Stimulated activated memory B cell treated with anti-CD40 and anti-IgM and Interleukin-4, amounts not matched to agents 10 μg/mL and 1 μg/mL and 100 μg/mL, for 72 hours (primary cell): ENCODE data around the gene MAPK14.
"Not testable (repeated sequence)": the region's sequence is repeated elsewhere in the genome, so short reads cannot be mapped to it uniquely, and the experiment has no call there.

Experiments used
- ATAC-seq: fragments of 150-1000 bp; cut with Tn5 transposase; 2 replicates; pipeline ENCODE4 v1.10.0; 2021
- H3K27ac Mint-ChIP-seq: one replicate; pipeline ENCODE4 v1.8.0; 2022; ENCODE audit warnings: mild to moderate bottlenecking, mixed read lengths
- H3K27me3 Mint-ChIP-seq: one replicate; pipeline ENCODE4 v1.8.0; 2022; ENCODE audit warnings: mixed read lengths
- H3K36me3 Mint-ChIP-seq: one replicate; pipeline ENCODE4 v1.8.0; 2022; ENCODE audit warnings: mixed read lengths
- H3K4me1 Mint-ChIP-seq: one replicate; pipeline ENCODE4 v1.8.0; 2022; ENCODE audit warnings: mixed read lengths
- H3K4me3 Mint-ChIP-seq: one replicate; pipeline ENCODE4 v1.8.0; 2022; ENCODE audit warnings: mild to moderate bottlenecking, moderate library complexity, mixed read lengths
- H3K9me3 Mint-ChIP-seq: one replicate; pipeline ENCODE4 v1.8.0; 2022; ENCODE audit warnings: mixed read lengths

Gene MAPK14

GRCh38 chr6:36116943-36117342 is 89.3 kb downstream of the MAPK14 start:
- H3K36me3 Mint-ChIP-seq = peaks cover 22% of the 10 kb centered on the region
- H3K4me1 Mint-ChIP-seq = peaks cover 93% of the 10 kb centered on the region
- no peaks in the 10 kb centered on the region for H3K9me3 Mint-ChIP-seq
- H3K4me3 Mint-ChIP-seq = no peak overlapping the region
- H3K27me3 Mint-ChIP-seq = no peaks in the 10 kb centered on the region
- ATAC-seq = no peak
- peak overlapping the region; percentile 50 for H3K27ac Mint-ChIP-seq

- Mint-ChIP-seq H3K27ac (peak overlapping the region; percentile 50), H3K27me3 (no peaks in the 10 kb centered on the region), H3K4me1 (peaks cover 97% of the 10 kb centered on the region), H3K36me3 (peaks cover 22% of the 10 kb centered on the region), H3K4me3 (no peak overlapping the region), H3K9me3 (no peaks in the 10 kb centered on the region)
- ATAC-seq = no peak
These were observed 90.3 kb downstream of the MAPK14 start for GRCh38 chr6:36117658-36118549.

GRCh38 chr6:36118550-36119107 is 91.0 kb downstream of the MAPK14 start:
- H3K4me3 Mint-ChIP-seq = no peak overlapping the region
- no peaks in the 10 kb centered on the region for H3K27me3 Mint-ChIP-seq
- peaks cover 22% of the 10 kb centered on the region for H3K36me3 Mint-ChIP-seq
- H3K9me3 Mint-ChIP-seq = no peaks in the 10 kb centered on the region
- peak overlapping the region; percentile 50 for H3K27ac Mint-ChIP-seq
- ATAC-seq = peak; percentile 42
- peaks cover 97% of the 10 kb centered on the region for H3K4me1 Mint-ChIP-seq

- Mint-ChIP-seq H3K27ac (peak overlapping the region; percentile 50), H3K4me1 (peaks cover 97% of the 10 kb centered on the region), H3K36me3 (peaks cover 22% of the 10 kb centered on the region), H3K27me3 (no peaks in the 10 kb centered on the region), H3K4me3 (no peak overlapping the region), H3K9me3 (no peaks in the 10 kb centered on the region)
- ATAC-seq = no peak
These were observed 91.6 kb downstream of the MAPK14 start for GRCh38 chr6:36119209-36119608.

GRCh38 chr6:36120018-36120417 is 92.4 kb downstream of the MAPK14 start:
- Mint-ChIP-seq H3K4me3 (no peak overlapping the region), H3K27ac (peak overlapping the region; percentile 98), H3K27me3 (no peaks in the 10 kb centered on the region), H3K4me1 (peaks cover 91% of the 10 kb centered on the region), H3K9me3 (no peaks in the 10 kb centered on the region), H3K36me3 (peaks cover 22% of the 10 kb centered on the region)
- ATAC-seq = no peak

- Mint-ChIP-seq H3K9me3 (no peaks in the 10 kb centered on the region), H3K4me3 (peak overlapping the region; percentile 79), H3K27ac (peak overlapping the region; percentile 98), H3K4me1 (peaks cover 86% of the 10 kb centered on the region), H3K27me3 (no peaks in the 10 kb centered on the region), H3K36me3 (peaks cover 22% of the 10 kb centered on the region)
- ATAC-seq = peak; percentile 86
These were observed 92.9 kb downstream of the MAPK14 start for GRCh38 chr6:36120539-36120938.

- Mint-ChIP-seq H3K27ac (peak overlapping the region; percentile 98), H3K4me3 (peak overlapping the region; percentile 79), H3K4me1 (peaks cover 82% of the 10 kb centered on the region), H3K36me3 (peaks cover 22% of the 10 kb centered on the region), H3K9me3 (no peaks in the 10 kb centered on the region), H3K27me3 (no peaks in the 10 kb centered on the region)
- ATAC-seq = peak; percentile 75
These were observed 93.6 kb downstream of the MAPK14 start for GRCh38 chr6:36120979-36121786.

- Mint-ChIP-seq H3K36me3 (peaks cover 15% of the 10 kb centered on the region), H3K4me1 (peaks cover 80% of the 10 kb centered on the region), H3K9me3 (no peaks in the 10 kb centered on the region), H3K27me3 (no peaks in the 10 kb centered on the region), H3K27ac (peak overlapping the region; percentile 98), H3K4me3 (no peak overlapping the region)
- no peak for ATAC-seq
These were observed 94.3 kb downstream of the MAPK14 start for GRCh38 chr6:36121787-36122494.

- Mint-ChIP-seq H3K27me3 (no peaks in the 10 kb centered on the region), H3K36me3 (peaks cover 9% of the 10 kb centered on the region), H3K4me3 (peak overlapping the region; percentile 24), H3K27ac (peak overlapping the region; percentile 98), H3K9me3 (no peaks in the 10 kb centered on the region), H3K4me1 (peaks cover 75% of the 10 kb centered on the region)
- ATAC-seq = no peak
These were observed 95.1 kb downstream of the MAPK14 start for GRCh38 chr6:36122495-36123269.

GRCh38 chr6:36123270-36124139 is 95.9 kb downstream of the MAPK14 start:
- peak overlapping the region; percentile 98 for H3K27ac Mint-ChIP-seq
- H3K4me3 Mint-ChIP-seq = no peak overlapping the region
- peak; percentile 84 for ATAC-seq
- H3K27me3 Mint-ChIP-seq = no peaks in the 10 kb centered on the region
- H3K36me3 Mint-ChIP-seq = peaks cover 8% of the 10 kb centered on the region
- no peaks in the 10 kb centered on the region for H3K9me3 Mint-ChIP-seq
- H3K4me1 Mint-ChIP-seq = peaks cover 67% of the 10 kb centered on the region

- H3K27ac Mint-ChIP-seq = peak overlapping the region; percentile 98
- H3K4me3 Mint-ChIP-seq, ATAC-seq, H3K27me3 Mint-ChIP-seq, H3K36me3 Mint-ChIP-seq, H3K9me3 Mint-ChIP-seq: not testable (repeated sequence)
- peaks cover 66% of the 10 kb centered on the region for H3K4me1 Mint-ChIP-seq
These were observed 96.7 kb downstream of the MAPK14 start for GRCh38 chr6:36124346-36124745.

- Mint-ChIP-seq H3K4me1 (peaks cover 66% of the 10 kb centered on the region), H3K36me3 (no peaks in the 10 kb centered on the region), H3K27me3 (no peaks in the 10 kb centered on the region), H3K9me3 (no peaks in the 10 kb centered on the region), H3K4me3 (no peak overlapping the region), H3K27ac (no peak overlapping the region)
- ATAC-seq = no peak
These were observed 97.3 kb downstream of the MAPK14 start for GRCh38 chr6:36124881-36125280.

- Mint-ChIP-seq H3K4me1 (peaks cover 61% of the 10 kb centered on the region), H3K36me3 (no peaks in the 10 kb centered on the region), H3K9me3 (no peaks in the 10 kb centered on the region), H3K27me3 (no peaks in the 10 kb centered on the region), H3K27ac (no peak overlapping the region), H3K4me3 (no peak overlapping the region)
- no peak for ATAC-seq
These were observed 98.0 kb downstream of the MAPK14 start for GRCh38 chr6:36125575-36125974.
